ENCODE data around the gene SELENOM.

The SELENOM gene

DNA sequence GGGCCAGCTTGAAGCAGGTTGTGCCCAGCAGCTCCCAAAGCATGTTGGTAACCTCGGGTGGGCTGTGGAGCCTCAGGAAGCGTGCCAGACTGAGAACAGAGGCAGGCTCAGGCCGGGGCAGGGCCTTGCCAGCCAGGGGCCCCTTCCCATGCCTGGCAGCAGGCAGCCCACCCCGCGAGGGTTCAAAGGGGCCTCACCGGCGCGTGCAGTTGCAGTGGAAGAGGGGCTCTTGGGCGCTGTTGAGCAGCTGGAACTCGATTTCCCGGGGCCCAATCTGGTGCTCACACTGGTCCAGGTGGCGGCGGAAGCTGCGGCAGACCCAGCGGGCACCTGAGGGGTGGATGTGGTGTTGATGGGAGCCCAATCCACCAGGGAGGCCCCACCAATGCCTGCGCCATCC, 29.3 kb upstream of the SELENOM start:
- Histone ChIP-seq H3K27me3 (replicated peaks; ENCODE audit: insufficient read depth, low read length) (peaks cover 5% of the 10 kb centered on the region; the same call in 1 of the 2 replicates), H3K4me2 (ENCODE audit: low read depth, low read length) (no peak overlapping the region), H3K27ac (ENCODE audit: low read length) (no peak overlapping the region), H3K4me3 (ENCODE audit: low read length) (no peak overlapping the region), H3K9me3 (replicated peaks; ENCODE audit: insufficient read depth, low read length) (no peaks in the 10 kb centered on the region), H2AFZ (ENCODE audit: low read length) (no peak overlapping the region), H3F3A (ENCODE audit: insufficient read depth, low read length) (no peaks in the 10 kb centered on the region), H3K4me1 (ENCODE audit: low read length) (no peaks in the 10 kb centered on the region), H3K9ac (ENCODE audit: low read length) (no peak overlapping the region), H3K36me3 (replicated peaks; ENCODE audit: insufficient read depth, low read length) (no peaks in the 10 kb centered on the region), H4K20me1 (ENCODE audit: insufficient read depth, low read length) (no peaks in the 10 kb centered on the region), H3K9me2 (replicated peaks; ENCODE audit: insufficient read depth, low read length) (no peaks in the 10 kb centered on the region), H3K79me2 (ENCODE audit: low read length) (no peaks in the 10 kb centered on the region)
- TF ChIP-seq EZH2 (optimal IDR thresholded peaks at IDR 0.05; ENCODE audit: low read depth, low read length), result no peak
- TF ChIP-seq, protein P1, sequence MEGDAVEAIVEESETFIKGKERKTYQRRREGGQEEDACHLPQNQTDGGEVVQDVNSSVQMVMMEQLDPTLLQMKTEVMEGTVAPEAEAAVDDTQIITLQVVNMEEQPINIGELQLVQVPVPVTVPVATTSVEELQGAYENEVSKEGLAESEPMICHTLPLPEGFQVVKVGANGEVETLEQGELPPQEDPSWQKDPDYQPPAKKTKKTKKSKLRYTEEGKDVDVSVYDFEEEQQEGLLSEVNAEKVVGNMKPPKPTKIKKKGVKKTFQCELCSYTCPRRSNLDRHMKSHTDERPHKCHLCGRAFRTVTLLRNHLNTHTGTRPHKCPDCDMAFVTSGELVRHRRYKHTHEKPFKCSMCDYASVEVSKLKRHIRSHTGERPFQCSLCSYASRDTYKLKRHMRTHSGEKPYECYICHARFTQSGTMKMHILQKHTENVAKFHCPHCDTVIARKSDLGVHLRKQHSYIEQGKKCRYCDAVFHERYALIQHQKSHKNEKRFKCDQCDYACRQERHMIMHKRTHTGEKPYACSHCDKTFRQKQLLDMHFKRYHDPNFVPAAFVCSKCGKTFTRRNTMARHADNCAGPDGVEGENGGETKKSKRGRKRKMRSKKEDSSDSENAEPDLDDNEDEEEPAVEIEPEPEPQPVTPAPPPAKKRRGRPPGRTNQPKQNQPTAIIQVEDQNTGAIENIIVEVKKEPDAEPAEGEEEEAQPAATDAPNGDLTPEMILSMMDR (IDR thresholded peaks at IDR 0.05; ENCODE audit: low read length), result no peak
- no peak for TF ChIP-seq EZH2phosphoT487 (IDR thresholded peaks at IDR 0.05; ENCODE audit: low read length)
- DNase-seq, result no peak

DNA sequence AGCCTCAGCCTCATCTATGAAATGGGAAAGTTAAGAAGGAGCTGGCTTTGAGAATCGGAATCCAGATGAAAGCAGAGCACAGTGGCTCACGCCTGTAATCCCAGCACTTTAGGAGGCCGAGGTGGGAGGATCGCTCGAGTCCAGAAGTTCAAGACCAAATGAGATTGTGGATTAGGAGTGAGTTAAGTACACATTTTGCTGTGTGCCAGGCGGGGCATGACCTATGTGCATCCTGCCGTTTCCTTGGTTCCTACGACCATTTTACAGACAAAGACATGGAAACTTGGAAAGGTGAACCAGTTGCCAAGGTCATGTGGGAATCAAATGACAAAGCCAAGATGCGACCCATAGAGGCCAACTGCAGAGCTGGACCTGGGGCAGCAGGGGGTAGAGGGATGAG, 28.8 kb upstream of the SELENOM start:
- Histone ChIP-seq H3K9me3 (replicated peaks; ENCODE audit: insufficient read depth, low read length) (no peaks in the 10 kb centered on the region), H2AFZ (ENCODE audit: low read length) (no peak overlapping the region), H3K4me1 (ENCODE audit: low read length) (no peaks in the 10 kb centered on the region), H3K27ac (ENCODE audit: low read length) (no peak overlapping the region), H3K27me3 (replicated peaks; ENCODE audit: insufficient read depth, low read length) (peaks cover 5% of the 10 kb centered on the region; the same call in 1 of the 2 replicates), H3K79me2 (ENCODE audit: low read length) (no peaks in the 10 kb centered on the region), H3K9ac (ENCODE audit: low read length) (no peak overlapping the region), H3K4me2 (ENCODE audit: low read depth, low read length) (no peak overlapping the region), H3K9me2 (replicated peaks; ENCODE audit: insufficient read depth, low read length) (no peaks in the 10 kb centered on the region), H3K4me3 (ENCODE audit: low read length) (no peak overlapping the region), H3F3A (ENCODE audit: insufficient read depth, low read length) (no peaks in the 10 kb centered on the region), H4K20me1 (ENCODE audit: insufficient read depth, low read length) (no peaks in the 10 kb centered on the region), H3K36me3 (replicated peaks; ENCODE audit: insufficient read depth, low read length) (no peaks in the 10 kb centered on the region)
- DNase-seq, result no peak
- no peak for TF ChIP-seq EZH2phosphoT487 (IDR thresholded peaks at IDR 0.05; ENCODE audit: low read length)
- TF ChIP-seq EZH2 (optimal IDR thresholded peaks at IDR 0.05; ENCODE audit: low read depth, low read length), result no peak
- TF ChIP-seq, protein P1 (IDR thresholded peaks at IDR 0.05; ENCODE audit: low read length), result no peak

GRCh38 chr22:31135706-31136105, 28.3 kb upstream of the SELENOM start:
- Histone ChIP-seq H3K4me3 (ENCODE audit: low read length) (no peak overlapping the region), H3K9ac (ENCODE audit: low read length) (no peak overlapping the region), H4K20me1 (ENCODE audit: insufficient read depth, low read length) (no peaks in the 10 kb centered on the region), H3K27ac (ENCODE audit: low read length) (no peak overlapping the region), H3K4me1 (ENCODE audit: low read length) (no peaks in the 10 kb centered on the region), H3K9me2 (replicated peaks; ENCODE audit: insufficient read depth, low read length) (no peaks in the 10 kb centered on the region), H3K79me2 (ENCODE audit: low read length) (no peaks in the 10 kb centered on the region), H2AFZ (ENCODE audit: low read length) (no peak overlapping the region), H3K4me2 (ENCODE audit: low read depth, low read length) (no peak overlapping the region), H3F3A (ENCODE audit: insufficient read depth, low read length) (no peaks in the 10 kb centered on the region), H3K36me3 (replicated peaks; ENCODE audit: insufficient read depth, low read length) (no peaks in the 10 kb centered on the region), H3K27me3 (replicated peaks; ENCODE audit: insufficient read depth, low read length) (peaks cover 5% of the 10 kb centered on the region; the same call in 1 of the 2 replicates), H3K9me3 (replicated peaks; ENCODE audit: insufficient read depth, low read length) (no peaks in the 10 kb centered on the region)
- no peak for DNase-seq
- TF ChIP-seq, protein P1 (IDR thresholded peaks at IDR 0.05; ENCODE audit: low read length), result no peak
- TF ChIP-seq EZH2 (optimal IDR thresholded peaks at IDR 0.05; ENCODE audit: low read depth, low read length) (no peak), EZH2phosphoT487 (IDR thresholded peaks at IDR 0.05; ENCODE audit: low read length) (no peak)
